Memory B cell (primary cell): ENCODE measurements around the gene OR2T4.

ENCODE experiments used
- ATAC-seq: fragments of 150-1000 bp; cut with Tn5 transposase; 2 replicates; pipeline ENCODE4 v1.10.0; 2021; ENCODE audit warnings: low read depth, mild to moderate bottlenecking, moderate library complexity
- DNase-seq, 2 donors: peaks; one replicate each; pipeline ENCODE4 v3.0.0; 2022; ENCODE audit warnings: low spot score in 2 of 2
- H3K27ac Mint-ChIP-seq: one replicate; pipeline ENCODE4 v1.8.0; 2022; ENCODE audit warnings: mild to moderate bottlenecking, moderate library complexity, mixed read lengths
- H3K27me3 Mint-ChIP-seq: one replicate; pipeline ENCODE4 v1.8.0; 2022; ENCODE audit warnings: mixed read lengths
- H3K36me3 Mint-ChIP-seq: one replicate; pipeline ENCODE4 v1.8.0; 2022; ENCODE audit warnings: mild to moderate bottlenecking, mixed read lengths
- H3K4me1 Mint-ChIP-seq: one replicate; pipeline ENCODE4 v1.8.0; 2022; ENCODE audit warnings: mixed read lengths
- H3K4me3 Mint-ChIP-seq: one replicate; pipeline ENCODE4 v1.8.0; 2022; ENCODE audit warnings: mild to moderate bottlenecking, moderate library complexity, mixed read lengths
- H3K9me3 Mint-ChIP-seq: one replicate; pipeline ENCODE4 v1.8.0; 2022; ENCODE audit warnings: mixed read lengths

OR2T4 gene

GRCh38 chr1:248402748-248403147 lies 41.3 kb downstream of the OR2T4 start, which contains the start of gene OR2T1:
TSS of gene OR2T1 (plus strand) at chr1:248403048. CDS start at chr1:248406148, 3,100 bp downstream.
- H3K4me3 Mint-ChIP-seq = no peak within 1 kb of the TSS
- no peaks in the 10 kb centered on the region for H3K27me3 Mint-ChIP-seq
- H3K9me3 Mint-ChIP-seq = peaks cover 2% of the 10 kb centered on the region
- no peaks in the 10 kb centered on the region for H3K36me3 Mint-ChIP-seq
- no peaks in the 10 kb centered on the region for H3K4me1 Mint-ChIP-seq
- DNase-seq = no peak
- no peak within 1 kb of the TSS for H3K27ac Mint-ChIP-seq
- ATAC-seq = no peak

- no peak for DNase-seq
- Mint-ChIP-seq H3K27me3 (no peaks in the 10 kb centered on the region), H3K27ac (no peak overlapping the region)
These were observed 42.6 kb downstream of the OR2T4 start for GRCh38 chr1:248404024-248404423.

GRCh38 chr1:248406721-248407692 lies 45.5 kb downstream of the OR2T4 start:
- no peaks in the 10 kb centered on the region for H3K27me3 Mint-ChIP-seq
- H3K36me3 Mint-ChIP-seq = peaks cover 3% of the 10 kb centered on the region
- no peak for DNase-seq
- no peaks in the 10 kb centered on the region for H3K4me1 Mint-ChIP-seq
- H3K4me3 Mint-ChIP-seq = no peak overlapping the region
- peaks cover 7% of the 10 kb centered on the region for H3K9me3 Mint-ChIP-seq
- no peak for ATAC-seq
- no peak overlapping the region for H3K27ac Mint-ChIP-seq

More at GRCh38 chr1:248404024-248404423, 42.6 kb downstream of the OR2T4 start:
- H3K36me3 Mint-ChIP-seq = no peaks in the 10 kb centered on the region
- no peaks in the 10 kb centered on the region for H3K4me1 Mint-ChIP-seq
- H3K4me3 Mint-ChIP-seq = no peak overlapping the region
- no peak for ATAC-seq
- peaks cover 2% of the 10 kb centered on the region for H3K9me3 Mint-ChIP-seq
